GM04504 (cell line): ENCODE data around the gene NEUROG1.

ENCODE experiments used
- DNase-seq: peaks from one replicate; pipeline ENCODE4 v3.0.0-alpha.2; 2012; ENCODE audit warnings: low read depth

NEUROG1 gene

DNA sequence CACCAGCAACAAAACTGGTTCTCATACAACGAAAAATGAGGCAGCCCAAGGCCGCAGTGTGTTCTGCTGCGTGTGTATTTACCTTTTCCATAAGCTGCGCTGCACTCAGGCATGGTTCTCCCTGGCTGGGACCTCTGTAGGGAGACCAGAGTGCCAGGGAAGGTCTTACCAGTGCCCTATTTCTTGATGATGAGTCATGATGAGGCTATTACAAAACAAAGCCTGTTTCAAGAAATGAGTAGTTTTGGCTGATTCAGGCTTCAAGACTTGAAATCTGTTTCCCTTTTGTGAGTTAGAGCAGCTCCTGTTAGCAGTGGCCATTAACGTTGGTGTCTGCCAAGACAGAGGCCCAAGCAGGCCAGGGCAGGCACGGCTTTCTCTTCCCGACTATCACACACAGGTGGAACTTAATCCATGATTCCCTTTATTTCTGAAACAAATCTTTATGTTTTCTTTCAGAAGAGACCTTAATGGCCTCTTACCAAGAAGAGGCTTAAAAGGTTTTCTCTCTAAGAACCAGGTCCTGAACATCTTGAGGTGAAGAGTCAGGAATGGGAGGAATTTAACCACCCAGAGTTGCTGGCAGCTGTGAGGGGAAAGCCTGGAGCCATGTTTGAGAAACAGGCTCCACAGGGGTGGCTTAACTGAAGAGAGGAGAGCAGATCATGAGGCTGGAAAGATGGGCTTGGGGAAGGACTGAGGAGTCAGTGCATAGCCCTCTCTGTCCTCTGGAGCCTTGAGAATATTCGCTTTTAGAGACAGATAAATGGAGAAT is 42.2 kb downstream of the NEUROG1 start:
- DNase-seq = peak; percentile 75

DNA sequence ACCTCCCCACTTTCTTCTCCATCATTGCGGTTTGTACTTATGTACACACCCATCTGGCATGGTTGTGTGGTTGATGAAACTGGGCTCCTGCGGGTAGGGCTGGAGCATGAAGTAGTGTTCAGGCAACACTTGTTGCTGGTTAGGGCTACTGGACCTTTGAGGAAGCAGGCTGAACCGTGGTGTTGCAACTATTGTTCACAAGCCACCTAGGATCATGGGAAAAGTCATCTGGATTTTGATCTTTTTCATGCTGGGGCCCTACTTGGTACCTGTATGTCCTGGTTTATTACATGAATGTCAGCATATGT is 43.5 kb downstream of the NEUROG1 start:
- DNase-seq = no peak

DNA sequence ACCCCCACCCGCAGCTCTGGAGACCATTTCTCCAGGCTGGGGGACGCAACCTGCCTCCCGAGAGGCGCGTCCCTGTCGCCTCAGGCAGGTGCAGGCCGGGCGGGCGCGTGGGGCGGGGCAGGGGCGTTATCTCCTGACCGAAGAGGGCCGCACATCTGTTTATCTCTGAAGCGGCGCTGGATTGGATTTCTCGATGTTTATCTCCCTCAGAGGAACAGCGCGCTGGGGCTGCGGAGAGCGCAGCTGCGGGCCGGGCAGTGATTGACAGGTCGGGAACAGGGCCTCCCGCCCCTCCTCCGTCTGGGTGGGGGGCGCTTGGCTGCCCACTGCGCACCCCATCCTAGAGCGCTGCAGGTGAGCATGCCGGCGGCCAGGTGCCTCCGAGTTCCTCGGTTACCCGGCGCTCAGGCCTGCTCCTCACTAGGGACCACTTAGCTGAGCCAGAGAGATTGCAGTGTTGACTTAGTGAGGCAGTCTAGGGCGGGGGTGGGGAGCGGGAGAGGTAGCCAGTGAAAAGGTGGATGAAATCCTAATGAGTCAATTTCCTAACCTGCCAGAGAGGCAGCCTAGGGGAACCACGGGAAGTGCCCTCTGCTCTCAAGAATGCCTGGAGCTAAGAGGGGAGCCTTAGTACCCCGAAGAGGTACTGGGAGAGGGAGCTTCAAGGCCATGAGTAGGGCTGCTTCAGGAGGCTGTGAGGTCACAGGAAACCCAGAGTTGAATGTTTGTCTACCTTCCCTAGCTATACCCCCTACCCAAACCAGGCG is 44.0 kb downstream of the NEUROG1 start:
- no peak for DNase-seq

DNA sequence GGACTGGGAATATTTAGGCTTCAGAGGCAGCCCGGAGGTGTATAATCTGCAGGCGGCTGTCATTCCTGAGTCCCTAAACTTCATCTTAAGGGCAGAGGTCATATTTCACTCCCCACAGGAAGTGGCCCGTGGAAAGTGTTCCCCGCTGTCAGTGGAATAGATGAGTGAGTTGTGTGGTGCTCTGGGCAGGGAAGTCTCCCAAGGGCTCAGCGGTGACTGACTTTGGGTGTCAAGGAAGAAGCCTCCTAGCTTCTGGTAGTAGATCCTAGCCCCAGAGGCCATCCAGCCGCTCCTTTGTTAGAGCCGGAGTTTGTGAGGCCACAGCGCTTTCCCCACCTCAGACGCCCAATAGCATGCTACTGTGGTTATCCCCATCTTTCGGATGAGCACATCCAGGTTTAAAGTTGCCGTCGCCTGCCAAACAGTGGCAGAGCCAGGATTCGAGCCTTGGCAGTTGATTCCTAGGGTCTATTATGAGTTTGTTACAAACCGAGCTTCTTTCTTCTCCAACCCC is 44.7 kb downstream of the NEUROG1 start:
- no peak for DNase-seq

DNA sequence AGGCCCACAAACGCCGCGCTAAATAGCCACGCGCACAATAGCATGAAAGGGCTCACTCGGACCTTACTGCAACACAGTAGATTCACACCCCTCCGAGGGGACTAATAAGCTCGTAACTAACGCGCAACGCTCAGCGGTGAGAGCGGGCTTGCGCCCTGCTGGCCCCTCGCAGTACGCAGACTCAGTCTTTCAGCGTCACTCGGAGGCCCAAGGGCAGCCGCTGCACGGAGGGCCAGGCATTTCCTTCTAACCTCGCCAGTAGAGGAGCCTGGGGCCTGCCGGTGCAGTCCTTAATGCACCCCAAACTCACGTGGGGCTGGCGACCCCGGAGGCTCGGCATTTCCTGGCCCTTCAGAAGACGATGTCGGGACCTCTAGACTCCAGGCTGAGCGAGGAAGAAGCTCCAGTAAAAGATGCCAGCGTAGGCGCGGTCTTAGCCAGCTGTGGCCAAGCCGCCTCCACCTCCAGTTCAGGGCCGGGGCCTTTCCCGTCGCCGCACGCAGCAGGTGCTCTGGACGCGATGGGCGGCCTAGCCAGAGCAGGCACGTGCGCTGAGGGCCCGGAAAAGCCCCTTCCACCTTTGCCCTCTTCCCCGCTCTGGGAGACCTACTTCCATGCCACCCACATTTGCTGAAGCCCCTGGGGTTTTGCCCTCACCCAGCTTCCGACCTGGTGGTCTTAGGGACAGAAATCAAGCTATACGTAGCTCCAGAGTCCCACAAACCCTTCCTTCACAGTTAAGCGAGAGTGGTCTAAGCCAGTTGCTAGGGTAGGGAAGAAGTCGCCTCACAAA is 45.3 kb downstream of the NEUROG1 start:
- DNase-seq = no peak

DNA sequence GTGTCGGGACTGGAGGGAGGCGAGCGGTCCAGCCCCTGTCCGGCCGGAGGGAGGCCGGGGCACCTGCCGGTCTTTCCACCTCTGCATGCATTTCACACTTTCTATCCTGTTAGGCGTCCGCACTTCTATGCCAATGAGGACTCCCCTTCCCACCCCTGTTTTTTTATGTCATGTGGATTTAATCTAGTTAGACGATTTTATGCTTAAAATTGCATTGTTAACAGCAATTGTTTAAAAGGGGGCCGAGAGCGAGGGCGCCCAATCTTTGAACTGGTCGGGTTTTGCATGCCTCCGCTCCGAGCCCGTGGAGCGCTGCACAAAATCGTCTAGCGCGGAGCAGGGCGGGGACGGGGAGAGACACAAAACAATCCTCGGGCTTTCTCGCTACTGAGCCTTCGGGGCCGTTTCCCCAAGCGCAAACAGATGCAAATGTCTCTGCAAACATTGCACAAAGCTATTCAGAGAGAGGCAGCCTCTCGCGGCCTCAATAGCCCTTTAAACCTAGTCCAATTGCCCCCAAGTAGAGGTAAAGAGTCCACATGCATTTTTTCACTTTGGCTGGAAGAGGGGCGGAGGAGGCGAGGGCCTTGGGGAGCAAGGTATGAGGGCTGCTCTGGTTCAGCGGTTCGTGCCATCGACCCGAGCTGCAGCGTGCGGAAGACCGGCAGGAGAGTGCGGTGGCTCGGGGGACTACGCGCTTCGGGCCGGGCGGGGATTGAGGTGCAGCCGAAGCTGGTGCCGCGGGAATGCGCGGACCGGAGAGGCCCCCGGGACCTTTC is 46.1 kb downstream of the NEUROG1 start:
- DNase-seq = no peak

DNA sequence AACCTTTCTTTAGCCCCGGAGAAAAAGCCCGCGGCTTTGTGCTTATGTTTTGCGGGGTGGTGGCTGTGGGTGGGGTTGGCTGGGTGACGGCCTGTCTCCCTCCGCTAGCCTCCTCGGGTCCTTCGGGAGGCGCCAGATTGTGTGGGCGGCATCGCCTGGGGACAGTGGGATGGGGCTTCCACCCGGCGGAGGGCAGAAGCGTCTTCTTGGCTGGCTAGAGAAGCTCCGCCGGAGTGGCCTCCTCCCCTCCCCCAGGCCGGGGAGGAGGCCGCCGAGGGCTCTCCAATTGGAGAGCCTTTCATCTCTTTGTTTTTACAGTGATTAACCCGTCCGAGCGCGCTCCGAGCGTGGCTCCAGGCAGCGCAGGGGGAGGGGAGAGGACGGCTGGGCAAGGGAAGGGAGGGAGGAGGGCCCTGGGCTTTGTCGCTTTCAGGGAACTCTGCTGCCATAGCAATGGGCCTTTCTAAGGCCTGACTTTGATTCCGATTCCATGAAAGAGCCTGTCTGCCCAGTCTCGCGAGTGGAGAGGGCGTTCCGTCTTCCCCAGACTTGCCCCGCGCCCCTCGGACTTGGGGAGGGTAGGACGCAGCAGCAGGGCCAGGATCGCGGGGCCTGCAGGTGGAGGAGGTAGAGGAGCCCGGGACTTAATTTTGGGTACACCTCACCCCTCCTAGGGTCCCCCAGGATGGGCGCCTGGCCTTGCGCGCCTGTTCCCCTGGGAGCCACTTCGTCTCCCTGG is 46.9 kb downstream of the NEUROG1 start:
- peak; percentile 4 for DNase-seq

DNA sequence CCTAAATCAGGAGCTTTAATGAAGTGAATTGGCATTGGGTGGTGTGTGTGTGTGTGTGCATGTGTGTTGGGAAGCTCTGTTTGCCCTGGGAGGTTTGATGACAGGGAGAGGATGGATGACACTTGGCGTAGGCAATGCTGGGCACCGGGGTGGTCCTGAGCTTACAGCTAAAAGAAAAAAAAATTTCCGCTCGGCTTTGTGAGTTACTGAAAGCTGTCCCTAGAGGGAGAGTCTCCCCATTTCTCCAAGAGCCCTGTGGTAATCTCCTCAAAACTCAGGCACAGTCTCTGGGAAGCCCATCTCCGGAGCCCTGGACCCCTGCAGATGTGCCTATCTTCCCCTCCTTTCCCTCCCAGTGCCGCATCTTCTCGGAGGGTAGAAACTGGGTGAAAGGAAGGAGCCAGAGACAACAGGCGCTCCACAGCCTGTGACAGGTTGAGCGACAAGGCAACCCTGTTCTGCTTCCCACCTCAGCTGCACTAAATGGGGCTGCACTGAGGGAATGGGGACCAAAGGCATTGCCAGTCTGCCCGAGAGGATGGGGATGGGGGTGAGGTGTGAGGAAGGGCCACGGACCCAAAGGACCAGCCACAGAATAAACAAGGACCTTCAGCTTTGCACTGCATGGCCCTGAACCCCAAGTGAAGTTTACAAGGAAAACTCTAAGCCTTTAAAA is 47.8 kb downstream of the NEUROG1 start:
- DNase-seq = no peak

DNA sequence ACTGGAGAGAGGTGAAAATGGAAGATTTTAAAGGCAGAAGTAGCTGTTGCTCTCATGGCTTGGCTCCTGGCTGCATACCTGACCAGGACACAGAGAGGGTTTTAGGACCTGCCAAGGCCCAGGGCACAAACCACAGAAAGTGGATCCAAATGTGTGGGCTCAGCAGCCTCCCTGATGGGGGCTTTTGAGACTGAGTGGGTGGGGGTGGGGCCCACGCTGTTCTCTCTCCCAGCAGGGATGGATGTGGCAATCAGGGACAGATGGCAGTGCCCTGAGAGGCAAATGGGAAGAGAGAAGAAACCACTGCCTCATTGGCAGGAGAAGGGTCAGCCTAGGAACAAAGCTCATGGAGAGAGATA is 48.7 kb downstream of the NEUROG1 start:
- DNase-seq = no peak

DNA sequence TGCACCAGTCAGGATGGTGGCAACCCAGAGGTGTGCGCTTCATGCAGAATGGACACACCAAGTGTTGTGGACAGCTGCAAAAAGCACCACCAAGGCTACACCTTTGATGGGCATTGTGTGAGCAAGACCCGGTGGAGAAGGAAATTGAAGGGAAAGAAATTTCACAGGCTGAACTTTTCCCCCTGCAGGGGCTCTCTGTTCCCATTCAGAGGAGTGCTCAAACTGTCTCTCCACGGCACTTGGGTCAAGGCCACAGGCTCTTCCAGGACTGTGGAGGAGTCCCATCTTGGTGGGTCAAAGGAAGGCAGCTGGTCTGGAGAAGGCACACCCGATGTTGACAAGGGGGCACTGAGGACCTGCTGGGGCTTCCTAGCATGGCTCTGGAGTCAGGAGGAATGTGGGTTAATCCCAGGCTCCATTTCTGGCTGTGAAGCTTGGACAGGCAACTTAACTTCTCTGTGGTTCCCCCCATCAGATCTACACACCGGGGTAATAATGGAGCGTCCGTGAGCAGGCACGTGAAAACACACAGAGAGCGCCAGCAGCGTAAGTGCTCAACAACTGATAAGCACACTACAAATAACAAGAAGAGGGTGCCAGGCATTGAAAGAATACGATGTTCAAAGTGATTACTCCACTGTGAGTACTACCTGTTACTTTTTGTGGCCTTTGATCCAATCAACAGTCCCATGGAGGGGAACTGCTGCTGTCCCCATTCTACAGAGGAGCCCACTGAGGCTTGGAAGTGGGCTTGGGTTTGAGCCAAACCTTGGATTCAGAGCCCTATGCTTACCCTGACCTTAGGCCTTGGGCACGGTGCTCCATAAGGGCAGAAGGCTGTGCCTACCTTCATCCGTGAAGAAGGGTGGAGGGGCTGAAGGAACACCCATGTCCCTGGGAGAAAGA is 49.4 kb downstream of the NEUROG1 start:
- DNase-seq = no peak

DNA sequence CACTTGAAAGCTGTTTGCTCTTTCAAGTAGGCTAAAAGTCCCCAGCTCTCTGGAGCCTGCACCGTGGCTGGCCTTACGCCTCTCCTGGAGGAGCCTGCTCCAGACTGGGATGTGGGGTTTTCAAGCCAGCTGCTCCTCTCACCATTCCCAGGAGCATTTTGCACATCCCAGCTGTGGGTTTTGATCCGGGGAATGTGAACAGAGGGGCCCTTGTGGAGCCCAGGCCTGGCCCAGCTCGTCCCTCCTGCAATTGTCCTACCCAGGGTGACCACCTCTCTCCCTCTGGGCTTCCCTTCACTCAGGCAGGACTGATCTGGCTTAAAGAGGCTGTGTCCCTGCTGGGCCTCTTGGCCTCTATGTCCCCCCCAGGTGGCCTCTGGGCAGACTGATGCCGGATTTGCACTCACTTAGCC is 51.1 kb downstream of the NEUROG1 start:
- DNase-seq = no peak
